Mesenteric fat pad (tissue), 1 donor: ENCODE results near the gene GRID1. TPM values are rescaled to one million over a fixed set of nuclear protein-coding genes. Genes with fewer than 3 reads are reported as not detected.

Experiments used
- DNase-seq: peaks from one replicate; pipeline ENCODE4 v3.0.0-alpha.2; 2020; ENCODE audit warnings: low spot score
- total RNA-seq: library from RNA; stranded (reverse); fragmentation: NEBNext Ultra II Directional; extraction: Animal tissue kit (Norgen Biotek cat#: 25700); gene quantifications from one replicate; pipeline ENCODE4 v1.2.1, GENCODE V29; 2021
- donor health status: DM: yes; HTN: yes; CAD: no.

The GRID1 gene
- total RNA-seq, 1 donor from 2014 or later: 2.1 TPM

DNA sequence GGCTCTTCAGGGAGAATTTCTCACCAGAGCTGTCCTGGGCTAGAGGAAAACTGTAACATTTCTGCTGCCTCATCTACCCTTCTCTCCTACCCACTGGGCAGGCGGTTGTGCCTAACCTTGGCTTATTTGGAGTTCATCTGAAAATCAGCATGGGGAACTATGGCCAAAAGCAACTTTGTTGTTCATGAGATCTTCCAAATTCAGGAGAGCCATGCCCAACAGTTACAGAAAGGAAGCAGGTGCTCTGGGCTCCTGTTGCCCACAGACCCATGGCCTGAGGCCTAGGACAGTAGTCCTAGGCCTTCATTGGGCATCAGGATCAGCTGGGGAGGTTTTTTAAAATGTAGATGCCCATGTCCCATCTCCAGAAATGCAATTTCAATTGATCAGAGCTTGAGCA, 85.2 kb downstream of the GRID1 start:
- DNase-seq: peak; percentile 18

DNA sequence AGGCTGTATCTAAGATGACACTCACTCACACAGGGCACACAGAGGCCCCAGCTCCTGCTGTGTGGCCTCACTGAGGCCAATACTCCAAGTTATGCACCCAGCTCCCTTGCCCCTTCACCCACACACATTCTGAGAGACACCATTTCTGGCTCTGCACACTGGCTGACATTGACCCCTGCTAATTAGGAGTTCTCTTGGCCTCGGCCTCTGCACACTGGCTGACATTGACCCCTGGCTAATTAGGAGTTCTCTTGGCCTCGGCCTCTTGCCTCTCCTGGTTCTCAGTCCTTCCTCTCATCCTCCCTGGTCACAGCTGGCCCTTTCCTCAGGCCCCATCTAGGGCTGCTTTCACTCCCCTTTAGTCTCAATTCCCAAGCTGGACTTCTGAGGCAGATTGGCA, 97.3 kb downstream of the GRID1 start:
- DNase-seq: peak; percentile 45

DNA sequence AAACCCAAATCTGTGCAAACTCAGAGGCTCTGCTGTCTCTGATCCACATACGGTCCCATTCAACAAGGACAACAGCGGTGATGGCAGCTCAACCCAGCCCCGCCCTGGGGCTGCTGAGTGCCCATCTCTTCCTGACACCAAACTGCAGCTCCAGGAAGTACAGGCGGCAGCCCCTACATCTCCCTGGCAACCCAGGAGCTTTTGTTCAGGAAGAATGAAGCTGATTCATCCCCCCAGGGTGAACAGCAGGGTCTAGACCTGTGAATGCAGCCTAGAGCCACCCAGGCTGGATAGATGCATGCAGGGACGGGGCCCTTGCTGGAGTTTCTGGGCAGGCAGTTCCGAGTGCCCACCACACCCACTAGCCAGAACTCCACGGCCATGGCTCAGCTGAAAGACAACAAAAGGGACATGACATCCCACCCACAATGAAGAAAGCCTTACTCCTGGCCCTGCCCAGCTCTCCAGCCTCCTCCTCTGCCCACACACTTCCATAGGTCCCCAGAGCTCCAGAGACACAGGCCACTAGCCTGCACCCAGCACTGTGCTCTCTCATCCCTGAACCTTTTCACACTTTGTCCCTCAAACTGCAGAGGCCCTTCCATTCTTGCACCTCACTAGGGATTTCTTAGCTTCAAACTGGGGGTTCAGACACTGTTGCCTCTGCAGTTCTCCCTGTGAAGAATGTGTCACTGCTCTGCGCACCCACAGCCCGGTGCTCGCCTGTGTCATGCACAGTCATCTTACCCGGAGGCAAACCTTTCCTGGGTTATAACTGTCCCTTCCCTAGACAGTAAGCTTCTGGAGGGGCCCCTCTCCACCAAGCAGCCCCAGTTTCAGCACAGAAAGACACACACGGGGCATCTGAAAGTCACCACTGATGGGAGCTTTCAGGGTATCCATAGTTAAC, 99.1 kb downstream of the GRID1 start:
- DNase-seq: peak; percentile 76

DNA sequence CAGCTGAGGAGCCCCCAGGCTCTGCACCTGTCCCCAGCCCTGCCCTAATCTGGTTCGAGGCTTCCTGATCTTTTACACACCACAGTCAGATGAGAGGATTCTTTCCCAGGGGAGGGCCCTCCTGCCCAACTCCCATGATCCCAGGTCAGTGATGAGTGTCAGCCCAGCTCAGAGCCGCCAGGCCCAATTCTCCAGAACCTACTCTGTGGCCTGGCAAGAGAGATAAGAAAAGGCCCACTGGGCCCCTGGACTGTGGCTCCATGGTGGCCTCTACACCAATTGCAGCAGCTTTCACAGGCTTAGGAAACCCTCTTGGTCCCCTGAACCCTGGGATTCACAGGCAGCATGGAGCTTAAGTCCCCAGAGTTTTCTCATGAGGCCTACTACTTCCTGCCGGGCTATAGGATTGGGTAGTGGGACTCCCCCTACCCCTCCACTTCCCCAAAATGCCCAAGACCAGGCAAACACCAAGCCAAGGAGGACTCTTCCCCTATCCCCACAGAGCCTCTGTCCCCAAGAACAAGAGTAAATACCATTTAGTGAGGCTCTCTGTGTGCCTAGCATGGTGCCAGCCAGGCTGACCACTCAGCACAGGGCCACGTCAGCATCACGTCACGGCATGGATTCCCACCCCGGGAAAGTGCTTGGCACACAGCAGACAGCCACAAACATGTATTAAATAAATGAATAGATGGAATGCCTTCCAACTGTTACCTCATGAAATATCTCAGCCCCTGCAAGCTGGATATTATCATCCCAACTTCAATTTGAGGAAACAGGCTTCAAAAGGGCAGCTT, 100.0 kb downstream of the GRID1 start:
- DNase-seq: peak; percentile 30

DNA sequence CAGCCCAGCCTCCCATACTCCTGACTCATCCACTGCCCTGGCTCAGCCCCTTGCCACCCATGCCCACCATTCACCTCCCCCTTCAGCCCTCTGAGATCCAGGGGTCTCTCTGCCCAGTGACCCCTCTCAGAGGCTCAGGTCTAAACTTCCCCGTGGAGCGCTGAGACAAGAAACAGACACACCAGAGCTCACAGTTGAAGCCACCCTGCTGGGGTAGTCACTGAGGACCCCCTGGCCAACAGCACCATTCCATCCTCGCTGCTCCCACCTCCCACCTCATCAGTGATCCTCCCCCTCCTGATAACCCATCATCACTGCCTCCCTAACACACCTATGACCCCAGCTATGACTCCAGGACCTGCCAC, 100.7 kb downstream of the GRID1 start:
- DNase-seq: peak; percentile 64

DNA sequence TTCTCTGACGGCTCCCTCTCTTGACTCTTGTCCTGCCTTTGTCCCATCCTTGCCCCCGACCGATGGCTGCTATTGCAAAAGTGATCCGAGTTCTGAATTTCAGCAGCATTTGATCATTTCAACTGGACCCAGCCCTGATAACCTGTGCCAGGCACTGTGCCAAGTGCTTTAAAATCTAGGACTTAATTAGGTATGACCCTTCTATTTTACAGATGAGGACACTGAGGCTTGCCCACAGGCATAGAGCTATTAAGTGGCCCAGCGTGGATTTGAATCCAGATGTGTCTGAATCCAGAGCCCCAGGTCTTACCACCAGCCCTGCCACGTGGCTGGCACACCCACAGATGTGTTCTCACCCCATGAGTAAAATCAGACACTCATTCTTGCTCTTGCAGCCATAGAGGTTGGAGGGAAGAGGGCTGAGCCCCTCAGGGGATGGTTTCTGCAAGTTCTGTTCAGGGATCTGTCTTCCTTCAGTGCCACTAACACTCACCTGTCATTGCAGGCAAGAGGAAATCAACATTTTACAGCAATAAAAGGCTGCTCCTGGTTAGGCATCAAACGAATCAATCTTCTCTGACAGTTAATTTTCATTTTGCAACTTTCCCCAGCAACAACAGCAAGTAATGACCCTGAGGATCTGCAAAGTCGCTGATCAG, 101.2 kb downstream of the GRID1 start:
- DNase-seq: peak; percentile 73

DNA sequence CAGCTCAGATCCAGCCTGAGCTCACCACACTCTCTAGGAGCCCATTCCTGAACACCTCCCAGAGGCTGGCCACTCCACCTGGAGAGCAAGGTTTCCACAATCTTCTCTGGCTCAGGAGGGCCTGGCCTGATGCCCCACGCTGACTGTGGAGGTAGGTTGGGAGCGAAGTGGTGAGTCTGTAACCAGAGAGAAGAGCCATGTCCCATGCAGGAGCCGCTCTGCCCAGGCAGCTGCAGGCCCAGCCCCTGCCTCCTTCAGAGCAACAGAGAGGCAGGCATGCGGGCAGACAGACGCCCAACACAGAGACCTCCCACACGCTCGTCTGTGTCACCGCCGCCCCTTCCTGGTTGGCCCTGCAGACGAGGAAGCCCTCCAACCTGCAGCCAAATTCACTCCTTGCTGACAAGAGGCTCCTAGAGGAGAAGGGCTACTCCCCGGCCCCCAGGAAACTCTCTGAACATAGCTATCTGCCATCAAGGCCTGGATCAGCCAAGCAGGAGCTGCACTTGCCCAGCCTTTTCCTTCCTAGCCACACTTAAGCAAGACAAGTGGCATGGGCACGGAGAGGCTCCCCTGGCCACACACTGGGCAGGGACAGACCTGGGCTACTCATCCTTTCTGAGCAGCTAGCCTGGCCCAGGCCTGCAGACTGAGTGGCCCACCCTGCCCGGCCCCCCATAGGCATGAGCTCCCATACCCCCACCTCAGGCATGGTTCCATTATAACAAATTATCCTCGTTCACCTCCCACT, 101.9 kb downstream of the GRID1 start:
- peak; percentile 76 for DNase-seq

DNA sequence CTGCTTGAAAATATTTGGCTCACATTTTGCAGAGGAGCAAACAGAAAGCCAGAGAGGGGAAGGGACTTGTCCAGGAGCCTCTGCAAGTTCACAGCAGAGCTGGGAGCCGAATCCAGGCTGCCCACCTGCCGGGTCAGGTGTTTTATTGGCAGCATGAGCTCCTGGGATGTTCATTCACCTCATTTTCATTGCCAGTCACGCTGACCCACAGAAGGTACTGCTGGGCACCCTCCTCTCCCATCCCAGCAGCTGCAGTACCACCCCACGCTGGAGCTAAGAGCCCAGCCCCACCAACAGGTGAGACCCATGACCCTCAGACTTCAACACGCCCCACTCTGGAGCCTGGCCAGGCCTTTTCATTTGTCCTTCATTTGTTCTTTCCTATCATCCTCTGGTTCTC, 102.7 kb downstream of the GRID1 start:
- peak; percentile 60 for DNase-seq

DNA sequence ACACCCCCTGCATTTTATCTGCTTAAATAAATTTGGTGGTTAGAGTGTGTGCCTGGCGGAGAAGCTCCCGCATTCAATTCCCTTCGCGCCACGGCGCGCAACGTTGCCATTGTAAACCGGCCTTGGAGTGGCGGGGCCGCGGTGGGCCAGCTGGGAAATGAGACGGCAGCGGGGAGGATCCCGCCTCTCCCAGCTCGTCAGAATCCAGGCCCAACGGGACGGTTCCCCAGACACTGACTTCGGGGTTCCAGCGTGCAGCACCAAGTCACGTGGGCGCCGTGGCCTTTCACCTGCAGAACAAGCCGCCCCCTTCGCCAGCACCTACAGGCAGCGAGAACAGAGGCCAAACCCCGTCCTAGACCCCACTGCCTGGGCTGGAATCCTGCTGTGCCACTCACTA, 103.4 kb downstream of the GRID1 start:
- DNase-seq: peak; percentile 86

DNA sequence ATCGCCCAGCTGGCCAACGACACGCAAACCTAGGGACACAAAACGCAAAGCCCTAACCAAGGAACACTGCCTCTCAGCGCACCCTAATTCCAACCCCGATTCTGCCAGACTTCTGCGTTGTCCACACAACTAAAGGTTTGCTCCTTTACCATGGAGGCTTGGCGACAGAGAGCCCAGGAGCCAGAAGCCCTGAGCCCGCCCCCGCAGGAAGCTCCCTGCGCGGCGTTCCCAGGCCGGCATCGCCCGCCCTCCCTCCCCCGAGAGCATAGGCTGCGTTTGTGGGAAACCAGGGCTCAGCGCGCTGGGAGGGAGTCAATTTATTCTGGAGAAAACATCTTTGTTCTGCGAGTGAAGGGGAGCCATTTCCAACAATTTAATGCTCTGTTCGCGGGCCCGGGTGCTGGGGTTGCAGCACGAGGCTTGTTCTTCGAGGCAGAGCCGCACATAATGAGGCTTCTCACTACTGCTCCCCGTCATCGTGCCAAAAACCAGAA, 103.9 kb downstream of the GRID1 start:
- peak; percentile 71 for DNase-seq

DNA sequence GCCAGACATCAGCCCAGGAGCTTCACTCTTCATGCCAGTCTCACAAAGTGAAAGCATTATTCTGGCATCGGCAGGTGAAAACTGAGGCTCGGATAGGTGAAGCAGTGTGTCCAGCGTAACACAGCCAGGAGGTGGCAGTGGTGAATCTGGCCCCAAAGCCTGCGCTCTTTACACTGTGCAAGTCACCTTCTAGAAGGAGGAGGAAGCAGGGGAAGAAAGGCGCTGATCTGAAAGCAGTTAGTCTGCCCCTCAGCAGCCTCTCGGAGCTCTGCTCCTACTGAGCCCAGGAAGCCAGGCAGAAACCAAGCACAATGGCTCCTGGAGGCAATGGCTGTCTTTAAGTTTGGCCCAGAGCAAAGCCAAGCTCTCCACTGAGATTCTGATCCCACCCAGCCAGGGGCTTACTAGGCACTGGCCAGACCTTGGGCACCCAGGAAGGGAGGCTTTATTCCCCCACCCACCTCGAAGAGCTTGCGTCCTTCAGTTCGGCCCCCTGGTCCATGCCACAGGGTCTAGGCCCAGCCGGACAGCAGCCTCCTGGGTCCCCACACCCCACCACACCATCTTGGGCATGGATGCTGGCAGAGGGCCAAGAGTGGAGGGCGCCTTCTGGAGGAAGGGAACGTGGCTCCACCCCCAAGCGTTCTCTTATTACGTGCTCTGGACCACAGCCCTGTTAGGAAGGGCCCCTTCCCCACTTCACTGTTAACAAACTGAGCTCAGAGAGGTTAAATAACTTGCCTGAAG, 104.5 kb downstream of the GRID1 start:
- peak; percentile 78 for DNase-seq

DNA sequence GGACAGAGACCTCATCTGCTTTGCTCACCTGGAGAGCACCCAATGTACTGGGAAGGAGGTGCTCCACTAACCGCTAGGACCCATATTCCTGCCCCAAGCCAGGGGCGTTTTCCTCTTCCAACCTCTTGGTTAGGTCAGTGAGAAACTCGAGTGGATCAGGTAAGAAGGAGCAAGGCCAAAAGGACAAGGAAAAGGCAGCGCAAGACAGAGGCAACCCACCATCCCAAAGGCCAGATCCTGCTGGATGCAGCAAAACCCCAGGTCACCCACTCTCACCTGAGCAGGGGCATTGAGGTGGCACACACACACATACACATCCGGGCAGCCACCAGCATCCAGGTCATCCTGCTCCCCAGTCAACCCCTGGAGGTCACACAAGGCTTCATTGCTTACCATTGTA, 105.1 kb downstream of the GRID1 start:
- peak; percentile 59 for DNase-seq

DNA sequence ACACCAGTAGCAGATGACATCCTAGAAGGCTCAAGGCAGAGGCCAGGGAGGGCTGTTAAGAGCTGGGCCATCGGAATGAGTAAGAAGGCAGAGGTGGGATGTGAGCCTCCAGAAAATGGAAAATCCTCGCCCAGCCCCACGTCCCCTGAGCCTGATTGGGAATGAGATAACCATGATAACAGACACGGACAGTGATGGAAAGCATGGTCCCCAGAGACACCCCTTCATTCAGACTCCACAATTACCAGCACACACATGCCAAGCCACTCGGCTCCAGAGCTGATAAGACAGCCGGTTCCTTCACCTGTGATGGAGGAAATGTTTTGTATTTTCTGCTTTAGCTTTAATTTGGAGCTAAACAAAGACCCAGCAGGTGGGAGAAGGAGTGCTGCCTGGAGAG, 106.0 kb downstream of the GRID1 start:
- DNase-seq: no peak

DNA sequence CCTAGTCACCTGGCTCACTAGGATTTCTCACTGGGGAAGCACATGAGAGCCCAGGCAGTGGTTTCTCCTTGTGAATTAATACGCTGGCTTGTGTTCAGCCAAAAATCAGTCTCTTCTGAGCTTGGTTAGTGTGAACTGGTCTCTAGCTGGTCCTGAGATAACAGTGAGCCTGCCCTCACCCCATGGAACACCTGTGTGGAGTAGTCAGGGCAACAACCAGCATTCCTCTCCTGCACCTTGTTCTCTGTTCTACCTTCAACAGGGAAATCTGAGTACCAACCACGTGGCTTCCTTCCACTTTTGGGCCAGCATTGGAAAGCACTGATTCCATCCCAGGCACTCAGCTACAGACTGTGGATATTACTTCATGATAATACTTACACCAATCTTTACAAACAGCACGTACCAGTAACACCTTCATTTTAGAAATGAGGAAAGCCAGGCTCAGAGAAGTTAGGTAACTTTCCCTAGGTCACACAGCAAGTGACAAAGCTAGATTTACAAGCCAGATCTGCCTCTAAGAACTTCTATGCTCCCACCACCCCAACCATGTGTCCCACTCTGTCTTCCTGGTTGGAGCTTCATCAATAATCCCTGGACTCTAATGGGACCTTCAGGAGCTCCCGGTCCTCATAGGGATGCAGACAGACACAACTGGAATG, 106.6 kb downstream of the GRID1 start:
- peak; percentile 28 for DNase-seq

DNA sequence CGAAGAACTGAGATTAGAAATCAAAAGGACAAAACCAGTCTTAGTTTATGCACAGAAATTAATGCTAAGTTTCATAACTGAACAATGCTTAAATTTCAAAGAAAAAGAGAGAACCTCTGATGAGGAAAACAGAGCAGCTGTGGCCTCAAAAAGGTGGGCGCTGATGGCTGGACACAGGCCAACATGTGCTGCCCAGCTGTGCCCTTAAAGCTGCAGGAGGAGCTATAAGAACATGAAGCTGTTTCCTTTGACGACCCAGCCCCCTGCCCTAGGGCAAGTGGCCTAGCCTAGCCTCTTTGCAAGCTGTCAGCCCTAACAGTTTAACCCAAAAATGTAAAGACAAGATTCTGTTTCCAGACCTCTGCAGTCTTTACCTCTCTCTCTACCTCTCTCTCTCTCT, 107.7 kb downstream of the GRID1 start:
- DNase-seq: peak; percentile 22

DNA sequence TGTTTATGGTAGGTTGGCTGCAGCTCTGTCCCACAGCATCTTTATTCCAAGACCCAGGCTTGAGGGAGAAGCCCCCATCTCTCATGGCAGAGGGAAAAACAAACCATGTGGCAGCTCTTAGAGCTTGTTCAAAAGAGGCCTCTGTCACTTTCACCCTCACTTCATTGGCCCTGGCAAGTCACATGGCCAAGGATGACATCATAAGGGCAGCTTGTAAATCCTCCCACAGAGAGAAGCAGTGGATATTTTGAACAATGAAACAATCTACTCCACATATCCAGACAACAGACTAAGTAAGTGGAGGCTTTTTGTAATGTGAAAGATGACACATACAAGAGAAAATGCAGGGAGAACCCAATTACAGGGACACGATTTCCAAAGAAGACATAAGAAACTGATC, 108.1 kb downstream of the GRID1 start:
- DNase-seq: no peak

DNA sequence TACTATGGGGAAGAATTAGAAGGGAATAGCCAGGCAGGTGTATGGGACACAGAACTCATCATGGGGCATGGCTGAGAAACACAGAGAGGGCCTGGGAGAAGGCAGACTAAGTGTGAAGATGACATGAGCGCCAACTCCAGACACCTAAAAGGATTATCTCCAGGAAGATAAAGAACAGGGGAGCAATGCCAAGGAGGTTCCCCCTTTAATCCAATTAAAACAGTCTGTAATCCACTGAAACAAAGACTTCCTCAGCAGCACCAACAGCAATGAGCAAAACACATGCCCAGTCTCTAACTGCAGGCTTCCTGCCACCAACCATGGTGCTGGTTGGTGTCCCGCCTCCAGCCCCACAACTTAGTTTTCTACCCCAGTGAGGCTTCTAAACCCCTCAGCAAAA, 108.9 kb downstream of the GRID1 start:
- DNase-seq: no peak

DNA sequence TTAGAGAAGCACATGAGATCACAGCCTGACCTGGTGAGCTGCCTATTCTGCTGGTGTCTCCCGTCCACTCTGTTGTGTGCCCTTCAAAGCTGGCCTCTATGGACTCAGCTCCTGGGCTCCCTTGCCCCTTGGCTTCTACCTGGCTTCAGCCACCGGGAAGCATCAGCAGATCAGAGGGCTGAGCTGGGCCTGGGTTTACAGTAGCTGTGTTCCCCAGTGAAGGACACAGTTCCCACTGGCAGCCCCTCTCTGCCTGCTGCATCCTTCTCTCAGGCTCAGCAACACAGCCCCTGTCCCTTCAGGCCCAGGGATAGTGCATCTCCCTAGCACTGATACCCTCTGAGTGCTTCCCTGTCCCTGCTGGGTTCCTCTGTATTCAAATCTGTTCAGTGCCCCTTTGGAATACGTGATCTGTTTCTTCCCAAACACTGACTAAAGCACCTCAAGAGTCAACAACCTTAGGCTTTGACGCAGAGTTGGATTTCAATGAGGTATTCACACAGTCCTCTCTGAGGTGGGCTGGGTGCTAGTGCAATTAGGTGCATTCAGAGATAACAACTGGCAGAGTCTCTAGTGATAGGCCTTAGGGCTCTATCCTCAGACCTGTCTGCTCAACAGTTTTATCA, 109.8 kb downstream of the GRID1 start:
- peak; percentile 83 for DNase-seq
